Subcutaneous adipose tissue (tissue), 4 donors: ENCODE results near the gene ADARB2. TPM values are rescaled to one million over a fixed set of nuclear protein-coding genes. Genes with fewer than 3 reads are reported as not detected.

Experiments
- CTCF ChIP-seq: fragments of 450-650 bp; IDR thresholded peaks from one replicate; pipeline ENCODE4 v1.5.1; 2016; ENCODE audit warnings: low read depth, mild to moderate bottlenecking, control low read depth, antibody characterized with exemption, moderate library complexity
- total RNA-seq, 4 donors: library from RNA; depleted of rRNA; stranded (reverse); fragments of >200 nt; gene quantifications; one replicate each; pipeline ENCODE4 v1.1.0, GENCODE V29; 2016

ADARB2 gene
- total RNA-seq, 4 donors from 2014 or later, result under 0.01 to 0.65 (median 0.44) TPM; not detected in 1

- no peak for TF ChIP-seq CTCF
These were observed 536.2 kb downstream of the ADARB2 start for GRCh38 chr10:1200866-1201807.

- TF ChIP-seq CTCF, result no peak
These were observed 537.2 kb downstream of the ADARB2 start for GRCh38 chr10:1199897-1200721.

- TF ChIP-seq CTCF, result no peak
These were observed 538.0 kb downstream of the ADARB2 start for GRCh38 chr10:1199345-1199673.

- TF ChIP-seq CTCF, result no peak
These were observed 538.6 kb downstream of the ADARB2 start for GRCh38 chr10:1198453-1199344.

- TF ChIP-seq CTCF, result no peak
These were observed 539.9 kb downstream of the ADARB2 start for GRCh38 chr10:1197384-1197783.

- TF ChIP-seq CTCF, result no peak
These were observed 540.7 kb downstream of the ADARB2 start for GRCh38 chr10:1196656-1197055.
